ENCODE measurements around the gene NINL. TPM values are rescaled to one million over a fixed set of nuclear protein-coding genes. Genes with fewer than 3 reads are reported as not detected.

The NINL gene
- polyA plus RNA-seq, 1 donor (not counting 4 experiments of a cell fraction or from before 2014, with no cell fraction given) = 0.79 TPM

GRCh38 chr20:25437153-25437581 is 148.2 kb downstream of the NINL start:
- no peaks in the 10 kb centered on the region for H3K4me1 ChIP-seq (ENCODE audit: control insufficient read depth, extremely low read depth, insufficient read depth, low read length)
- FAIRE-seq (peak; percentile 69), DNase-seq (ENCODE audit: low read depth, low spot score) (no peak)
- H2AFZ ChIP-seq (ENCODE audit: control insufficient read depth, low read length) = peak overlapping the region; percentile 32
- peaks cover 1 to 4% of the 10 kb centered on the region in 2 experiments for H3K36me3 ChIP-seq (ENCODE audit: control insufficient read depth in 2 of 2, extremely low read depth in 1 of 2, insufficient read depth in 2 of 2, low read length in 2 of 2)
- H3K9me1 ChIP-seq (ENCODE audit: control insufficient read depth, extremely low read depth, insufficient read depth, low read length) = no peaks in the 10 kb centered on the region
- H3K79me2 ChIP-seq (ENCODE audit: control insufficient read depth, insufficient read depth, low read length) = no peaks in the 10 kb centered on the region
- no peak overlapping the region for H3K4me2 ChIP-seq (ENCODE audit: control insufficient read depth, extremely low read depth, insufficient read depth, low read depth, low read length)
- no peaks in the 10 kb centered on the region for H4K20me1 ChIP-seq (ENCODE audit: control insufficient read depth, extremely low read depth, insufficient read depth, low read length)
- H3K4me3 ChIP-seq (ENCODE audit: control insufficient read depth in 2 of 3, extremely low read depth in 1 of 3, insufficient read depth in 2 of 3, low read depth in 1 of 3, low read length in 3 of 3) = no peak overlapping the region
- no peaks in the 10 kb centered on the region for H3K9me3 ChIP-seq (ENCODE audit: control insufficient read depth, low read depth, low read length)
- H3K27me3 ChIP-seq (ENCODE audit: control insufficient read depth, extremely low read depth, insufficient read depth, low read length) = no peaks in the 10 kb centered on the region
- dilution Hi-C loops (cut with MboI; ENCODE audit: extremely low pct_ligation_motif_present, low sequenced_read_pairs) = no loop called here
- no peak overlapping the region for H3K9ac ChIP-seq (ENCODE audit: control insufficient read depth, extremely low read depth, insufficient read depth, low read length)
- H3K27ac ChIP-seq (ENCODE audit: control insufficient read depth, insufficient read depth, low read length) = no peak overlapping the region
- TF ChIP-seq EZH2 (IDR thresholded peaks at IDR 0.05; ENCODE audit: low read length) = no peak
- no peak for TF ChIP-seq CTCF (optimal IDR thresholded peaks at IDR 0.05 in 1 of 3, IDR thresholded peaks at IDR 0.05 in 1 of 3, conservative IDR thresholded peaks at IDR 0.05 in 1 of 3; ENCODE audit: extremely low read depth in 1 of 3, insufficient read depth in 2 of 3, low read length in 3 of 3)

- Histone ChIP-seq H3K4me2 (ENCODE audit: control insufficient read depth, extremely low read depth, insufficient read depth, low read depth, low read length) (no peak overlapping the region), H3K36me3 (ENCODE audit: control insufficient read depth in 2 of 2, extremely low read depth in 1 of 2, insufficient read depth in 2 of 2, low read length in 2 of 2) (peaks cover 1 to 3% of the 10 kb centered on the region in 2 experiments), H3K9me3 (ENCODE audit: control insufficient read depth, low read depth, low read length) (no peaks in the 10 kb centered on the region), H3K4me3 (ENCODE audit: control insufficient read depth in 2 of 3, extremely low read depth in 1 of 3, insufficient read depth in 2 of 3, low read depth in 1 of 3, low read length in 3 of 3) (no peak overlapping the region), H4K20me1 (ENCODE audit: control insufficient read depth, extremely low read depth, insufficient read depth, low read length) (no peaks in the 10 kb centered on the region), H3K9ac (ENCODE audit: control insufficient read depth, extremely low read depth, insufficient read depth, low read length) (no peak overlapping the region), H3K27me3 (ENCODE audit: control insufficient read depth, extremely low read depth, insufficient read depth, low read length) (no peaks in the 10 kb centered on the region), H3K9me1 (ENCODE audit: control insufficient read depth, extremely low read depth, insufficient read depth, low read length) (no peaks in the 10 kb centered on the region), H3K4me1 (ENCODE audit: control insufficient read depth, extremely low read depth, insufficient read depth, low read length) (no peaks in the 10 kb centered on the region), H2AFZ (ENCODE audit: control insufficient read depth, low read length) (no peak overlapping the region), H3K79me2 (ENCODE audit: control insufficient read depth, insufficient read depth, low read length) (no peaks in the 10 kb centered on the region), H3K27ac (ENCODE audit: control insufficient read depth, insufficient read depth, low read length) (no peak overlapping the region)
- dilution Hi-C loops (cut with MboI; ENCODE audit: extremely low pct_ligation_motif_present, low sequenced_read_pairs) = no loop called here
- FAIRE-seq (no peak), DNase-seq (ENCODE audit: low read depth, low spot score) (no peak)
- TF ChIP-seq CTCF (optimal IDR thresholded peaks at IDR 0.05 in 1 of 3, IDR thresholded peaks at IDR 0.05 in 1 of 3, conservative IDR thresholded peaks at IDR 0.05 in 1 of 3; ENCODE audit: extremely low read depth in 1 of 3, insufficient read depth in 2 of 3, low read length in 3 of 3) (no peak), EZH2 (IDR thresholded peaks at IDR 0.05; ENCODE audit: low read length) (no peak)
Measured at GRCh38 chr20:25424536-25424935, 160.8 kb downstream of the NINL start.
